Activated CD8-positive, alpha-beta memory T cell treated with anti-CD3 and anti-CD28 coated beads, Interleukin-2, amount 50 U/mL, for 48 hours (primary cell): ENCODE data around the gene LSM3.

Source experiments
- DNase-seq: peaks from one replicate; pipeline ENCODE4 v3.0.0-alpha.2; 2020

The LSM3 gene

DNA sequence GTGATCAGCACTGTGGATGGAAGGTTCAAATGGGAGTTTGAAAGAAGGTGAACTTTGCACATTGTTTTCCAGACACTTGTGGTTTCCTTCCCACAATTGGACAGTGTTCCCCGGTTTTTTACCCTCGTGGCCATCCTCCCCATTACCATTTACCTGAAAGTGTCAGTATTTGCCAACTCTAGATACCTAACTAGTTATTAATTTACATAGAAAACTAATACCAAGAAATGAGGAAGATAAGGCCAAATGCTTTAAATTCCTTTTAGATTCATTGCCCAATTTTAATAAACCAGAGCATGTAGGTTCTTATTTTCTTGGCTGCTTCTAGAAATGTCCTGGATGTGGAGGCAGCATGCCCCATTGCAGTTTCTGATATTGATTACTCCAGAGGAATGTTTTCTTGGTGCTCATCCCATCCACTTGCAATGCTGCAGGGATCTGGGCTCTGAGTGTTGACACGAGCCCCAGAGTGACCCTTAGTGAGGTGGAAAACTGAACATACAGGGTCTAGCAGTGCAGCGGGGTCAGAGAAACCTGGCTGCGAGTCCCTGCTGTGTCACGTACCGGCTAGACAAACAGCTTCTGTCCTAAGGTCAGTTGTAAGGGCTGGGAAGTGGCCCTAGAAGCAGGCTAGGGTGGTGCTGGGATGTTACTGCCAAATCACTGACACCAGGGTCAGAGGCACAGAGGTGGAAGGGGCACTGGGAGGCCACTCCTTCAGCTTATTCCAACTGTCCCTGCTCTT lies 23.5 kb downstream of the LSM3 start:
- DNase-seq = no peak

DNA sequence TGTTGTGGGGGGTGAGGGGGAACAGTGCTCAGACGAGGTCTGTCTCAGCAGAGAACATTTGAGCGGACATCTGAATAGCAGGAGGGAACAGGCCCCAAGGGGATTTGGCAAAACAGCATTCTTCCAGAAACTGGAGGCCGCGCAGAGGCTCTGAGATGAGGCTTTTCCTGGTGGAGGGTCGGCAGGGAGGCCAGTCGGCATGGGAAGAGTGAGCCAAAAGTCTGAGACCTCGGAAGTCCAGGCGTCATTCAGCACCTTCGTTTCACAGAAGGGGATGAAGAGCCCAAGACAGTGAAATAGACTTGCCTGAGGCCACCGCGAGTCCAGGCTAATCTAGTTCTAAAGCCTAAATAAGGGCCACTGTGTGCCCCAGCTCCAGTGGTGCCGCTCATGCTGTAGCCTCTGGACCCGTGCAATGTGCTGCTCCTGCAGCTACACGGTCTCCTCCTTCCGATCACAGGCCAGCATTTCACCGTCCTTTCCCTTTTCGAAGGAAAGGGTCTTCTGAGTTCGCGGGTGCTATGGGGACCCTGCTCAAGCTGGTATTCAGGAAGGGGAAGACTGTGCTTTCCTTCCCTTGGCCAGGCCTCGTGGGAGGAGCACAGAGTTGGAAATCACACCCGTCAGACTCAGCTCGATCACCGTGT lies 24.4 kb downstream of the LSM3 start:
- no peak for DNase-seq

DNA sequence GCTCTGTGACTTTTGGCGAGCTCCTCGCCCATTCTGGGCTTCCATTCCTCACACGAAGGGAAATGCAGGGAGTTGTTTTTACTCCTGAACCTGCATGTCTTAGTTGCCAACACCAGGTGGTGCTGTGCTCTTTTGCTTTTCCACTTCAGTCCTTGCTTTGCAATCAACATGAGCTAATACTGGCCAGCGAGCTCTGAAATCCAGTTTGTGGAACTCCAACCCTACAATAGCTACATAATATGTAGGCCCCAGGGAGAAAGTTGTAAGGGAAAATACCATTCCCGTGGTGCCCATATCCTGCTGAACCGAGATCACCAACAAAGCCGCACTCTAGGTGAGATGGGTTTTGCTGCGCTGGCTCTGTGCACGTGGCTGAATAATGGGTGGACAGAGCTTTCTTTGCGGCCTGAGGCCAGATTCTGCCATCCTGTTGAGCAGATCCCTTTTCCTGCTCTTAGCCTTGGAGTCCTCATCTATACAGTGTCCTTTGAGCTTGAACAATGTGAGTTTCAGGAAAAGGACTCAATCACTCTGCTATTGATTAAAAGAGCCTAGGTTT lies 25.0 kb downstream of the LSM3 start:
- no peak for DNase-seq

DNA sequence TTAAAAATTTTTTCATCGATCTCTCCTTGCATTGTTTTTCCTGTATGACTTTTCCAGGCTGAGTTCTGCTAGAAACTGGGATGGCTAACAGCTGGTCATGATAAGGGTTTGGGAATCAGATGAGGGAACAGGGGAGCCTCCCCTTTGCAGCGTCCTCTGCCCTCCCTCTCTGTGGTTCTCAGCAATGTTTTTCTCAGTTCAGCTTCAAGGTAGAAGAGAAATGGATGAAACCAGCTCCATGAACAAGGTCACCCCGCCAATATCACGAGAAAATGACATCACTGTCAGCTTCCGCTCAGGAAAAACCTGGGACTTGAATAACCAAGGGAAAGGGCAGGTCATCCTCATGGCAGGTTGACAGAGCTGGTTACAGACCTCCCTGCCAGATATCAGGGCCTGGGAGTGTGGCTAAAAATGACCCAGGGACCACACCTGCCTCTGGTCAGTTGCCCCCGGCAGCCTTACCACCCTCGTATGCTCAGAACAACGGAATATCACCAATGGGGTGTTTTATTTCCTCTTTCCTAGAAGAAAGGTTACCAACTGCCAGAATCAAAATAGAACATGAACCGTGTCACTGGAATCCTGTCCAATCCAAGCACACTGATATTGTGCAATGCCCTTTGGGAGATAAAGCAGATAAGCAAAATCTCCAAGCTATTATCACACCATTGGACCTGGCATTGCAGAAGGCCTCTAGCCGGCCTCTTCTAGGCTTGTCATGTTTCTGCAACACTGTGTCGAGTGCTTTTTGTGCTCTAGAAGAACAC lies 26.1 kb downstream of the LSM3 start:
- DNase-seq = no peak

DNA sequence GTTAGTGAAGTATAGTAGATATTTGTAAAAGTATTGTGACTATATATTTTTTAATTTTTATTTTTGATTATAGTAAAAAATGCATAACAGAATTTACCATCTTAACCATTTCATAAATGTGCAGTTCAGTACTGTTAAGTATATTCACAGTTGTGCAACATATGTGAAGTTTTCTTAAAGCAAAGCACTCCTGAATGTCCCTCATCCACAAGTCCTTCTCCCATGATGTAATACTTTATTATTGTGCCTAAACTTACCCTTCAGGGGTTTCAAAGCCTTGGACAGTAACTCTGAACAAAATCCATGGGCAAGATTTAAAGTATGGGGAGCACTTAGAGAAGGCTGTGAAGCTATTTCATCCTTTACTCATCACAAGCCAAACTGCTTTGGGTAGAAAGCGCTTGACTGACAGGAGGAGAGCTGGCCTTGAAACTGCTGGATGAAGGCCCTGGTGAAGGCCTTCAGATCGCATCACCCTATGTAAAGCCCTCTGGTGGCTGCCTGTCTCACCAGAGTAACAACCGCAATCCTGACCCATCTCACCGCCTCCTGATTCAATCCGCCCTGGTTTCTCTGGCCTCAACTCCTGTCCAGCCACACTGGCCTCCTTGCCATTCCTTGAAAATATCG lies 28.0 kb downstream of the LSM3 start:
- no peak for DNase-seq

DNA sequence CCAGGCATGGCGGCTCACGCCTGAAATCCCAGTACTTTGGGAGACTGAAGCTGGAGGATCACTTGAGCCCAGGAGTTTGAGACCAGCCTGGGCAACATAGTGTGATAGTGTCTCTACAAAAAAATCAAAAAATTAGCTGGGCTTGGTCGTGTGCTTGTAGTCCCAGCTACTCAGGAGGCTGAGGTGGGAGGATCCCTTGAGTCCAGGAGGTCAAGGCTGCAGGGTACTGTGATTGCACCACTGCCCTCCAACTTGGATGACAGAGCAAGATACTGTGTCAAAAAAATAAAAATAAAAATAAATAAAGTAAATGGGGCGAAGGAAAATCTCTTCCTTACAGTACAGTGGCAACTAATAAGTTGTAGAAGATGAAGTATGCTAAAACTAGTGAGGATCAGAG lies 29.6 kb downstream of the LSM3 start:
- DNase-seq = no peak

DNA sequence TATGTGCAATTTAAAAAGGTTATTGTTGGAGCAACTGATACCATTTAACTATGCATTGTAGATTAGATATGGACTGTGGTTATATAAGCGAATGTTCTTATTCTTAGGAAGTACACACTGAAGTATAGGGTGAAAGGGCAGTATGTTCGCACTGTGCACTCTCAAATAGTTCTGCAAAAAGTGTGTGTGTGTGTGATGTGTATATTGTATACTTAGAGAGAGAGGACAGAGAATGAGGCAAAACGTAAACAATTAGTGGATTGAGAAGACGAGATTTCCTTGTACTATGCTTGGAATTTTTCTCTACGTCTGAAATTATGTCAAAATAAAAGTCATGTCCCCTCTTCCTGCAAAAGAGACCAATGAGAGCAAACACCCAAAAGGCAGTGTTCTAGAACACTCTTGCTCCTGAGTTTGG lies 30.4 kb downstream of the LSM3 start:
- DNase-seq = no peak

DNA sequence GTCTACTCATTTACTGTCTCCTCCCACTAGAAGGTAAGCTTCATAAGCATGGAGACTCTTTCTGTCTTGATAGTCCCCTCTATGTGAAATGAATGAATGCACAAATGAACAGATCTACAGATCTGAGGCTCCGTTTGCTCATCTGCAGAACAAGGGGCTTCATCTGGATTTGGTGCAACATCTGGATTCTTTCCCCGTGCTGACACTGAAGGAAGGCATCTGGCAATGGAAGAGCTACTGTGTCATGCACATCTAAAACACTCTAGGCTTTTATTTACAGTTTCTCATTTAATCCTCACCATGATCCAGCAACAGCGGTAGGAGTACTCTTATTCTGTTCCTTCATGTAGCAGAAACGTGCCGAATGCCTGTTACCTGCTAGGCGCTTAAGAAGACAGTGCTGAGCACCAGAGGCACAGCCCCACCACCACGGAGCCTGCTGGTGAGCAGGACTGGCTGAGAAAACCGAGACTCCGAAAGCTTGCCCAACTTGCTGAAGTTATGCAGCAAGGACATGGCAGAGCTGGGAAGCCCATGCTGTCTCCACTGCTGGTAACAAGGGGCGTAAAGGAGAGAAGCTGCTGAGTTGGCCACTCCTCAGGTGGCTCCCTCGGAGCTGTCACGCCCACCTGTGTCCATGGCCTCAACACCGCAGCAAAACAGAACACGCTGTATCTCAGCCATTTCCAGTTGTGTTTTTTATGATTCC lies 31.1 kb downstream of the LSM3 start:
- DNase-seq = no peak

DNA sequence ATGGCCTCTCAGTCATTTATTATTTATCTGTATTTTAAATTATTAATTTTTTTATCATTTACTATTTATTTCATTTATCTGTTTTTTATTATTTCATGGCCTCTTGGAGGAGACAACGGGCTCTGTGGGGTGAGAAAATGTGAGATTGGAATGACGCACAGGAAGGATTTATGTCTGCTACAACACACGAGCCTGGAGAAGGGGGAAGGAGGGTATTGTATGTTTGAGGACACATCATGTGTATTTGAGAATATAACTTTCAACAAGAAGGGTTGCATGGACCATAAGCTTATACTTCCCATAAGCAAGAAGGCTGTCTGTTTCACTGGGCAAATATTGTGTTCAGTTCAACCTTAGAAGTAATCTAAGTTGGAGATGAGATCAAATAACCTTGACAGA lies 31.7 kb downstream of the LSM3 start:
- no peak for DNase-seq

DNA sequence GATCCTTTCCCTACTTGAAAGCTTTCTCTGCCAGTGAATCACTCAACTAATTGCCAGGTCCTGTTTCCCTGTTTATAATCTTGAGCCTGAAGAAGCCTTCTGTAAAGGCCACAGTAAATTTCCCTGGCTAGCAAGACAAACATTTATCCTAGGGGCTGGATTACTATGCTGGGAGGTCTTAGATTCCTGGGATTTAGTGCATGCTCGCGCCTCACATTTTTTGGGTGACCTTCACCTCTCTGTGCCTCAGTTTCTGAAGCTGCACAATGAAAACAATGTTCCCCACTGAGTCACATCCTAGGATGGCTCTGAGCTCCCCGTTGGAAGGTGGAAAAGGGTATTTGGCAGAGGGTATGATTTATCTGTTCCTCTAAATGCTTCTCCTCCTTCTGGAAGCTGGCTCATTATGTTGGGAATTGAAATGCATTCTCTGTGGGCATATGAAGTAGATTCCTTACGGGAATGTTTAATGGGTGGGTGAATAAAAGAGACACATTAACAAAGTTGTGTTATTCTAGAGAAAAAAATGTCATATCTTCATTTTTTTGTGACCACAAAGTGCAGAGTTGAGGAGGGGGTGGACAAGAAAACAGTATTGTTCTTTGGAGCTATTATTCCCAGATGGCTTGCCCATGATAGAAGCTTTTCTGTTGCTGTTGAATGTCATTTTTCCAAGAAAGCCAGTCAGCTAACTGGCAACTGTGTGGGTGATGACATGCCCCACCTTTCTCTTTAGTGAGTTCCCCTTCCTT lies 32.4 kb downstream of the LSM3 start:
- no peak for DNase-seq

DNA sequence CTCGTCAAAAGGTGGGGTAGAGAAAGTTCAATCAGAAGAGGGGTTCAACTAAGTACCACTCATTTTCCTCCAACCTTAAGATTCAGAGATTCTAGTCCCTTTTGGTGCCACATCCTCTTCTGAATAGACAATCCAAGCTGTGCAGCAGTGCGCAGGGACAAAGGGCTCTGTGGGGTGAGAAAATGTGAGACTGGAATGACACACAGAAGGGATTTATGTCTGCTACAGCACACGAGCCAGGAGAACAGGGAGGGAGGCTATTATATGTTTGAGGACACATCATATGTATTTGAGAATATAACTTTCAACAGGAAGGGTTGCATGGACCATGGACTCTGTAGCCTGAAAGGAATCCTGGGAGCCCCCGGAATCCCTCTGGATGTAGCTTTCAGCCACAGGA lies 33.0 kb downstream of the LSM3 start:
- DNase-seq = no peak

DNA sequence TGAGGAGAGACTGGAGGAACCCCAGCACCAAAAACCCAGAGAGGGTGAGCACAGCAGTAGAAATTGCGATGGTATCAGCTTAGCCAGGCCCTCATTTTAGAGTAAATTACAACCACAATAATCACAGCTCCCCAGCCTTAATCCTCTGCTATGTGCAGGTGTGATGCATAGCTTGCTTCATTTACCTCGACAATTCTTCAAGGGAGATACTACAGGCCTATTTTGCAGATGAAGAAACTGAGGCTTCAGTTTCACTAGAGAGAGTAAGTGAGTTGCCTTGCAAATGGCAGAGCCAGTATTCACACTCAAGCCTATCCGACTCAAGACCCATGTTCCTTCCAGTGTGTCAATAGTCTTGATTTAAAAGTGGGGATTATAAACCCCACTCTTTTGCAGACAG lies 33.4 kb downstream of the LSM3 start:
- no peak for DNase-seq

DNA sequence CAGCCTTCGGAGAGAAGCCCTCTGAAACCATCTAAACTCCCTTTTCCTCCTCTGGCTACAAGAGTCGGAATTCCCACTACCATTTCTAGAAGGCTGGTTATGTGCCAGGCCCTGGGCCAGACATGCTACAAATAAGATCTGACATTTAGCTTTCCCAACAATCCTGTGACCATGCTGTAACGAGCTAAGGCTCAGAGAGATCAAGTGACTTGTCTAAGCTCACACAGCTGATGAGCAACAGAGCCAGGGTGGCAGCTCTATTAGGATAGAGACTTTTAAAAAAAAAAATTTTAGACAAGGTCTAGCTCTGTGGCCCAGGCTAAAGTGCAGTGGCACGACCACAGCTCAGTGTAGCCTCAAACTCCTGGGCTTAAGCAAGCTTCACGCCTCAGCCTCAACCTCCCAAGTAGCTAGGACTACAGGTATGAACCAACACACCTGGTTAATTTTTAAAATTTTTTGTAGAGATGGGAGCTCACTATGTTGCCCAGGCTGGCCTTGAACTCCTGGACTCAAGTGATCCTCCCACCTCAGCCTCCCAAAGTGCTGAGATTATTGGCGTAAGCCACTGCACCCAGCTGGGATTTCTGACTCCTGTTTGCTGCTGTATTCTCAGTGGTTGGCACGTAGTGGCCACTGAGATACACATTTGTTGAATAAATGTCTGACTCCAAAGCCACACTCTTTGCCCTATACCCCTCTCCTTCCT lies 34.6 kb downstream of the LSM3 start:
- no peak for DNase-seq

DNA sequence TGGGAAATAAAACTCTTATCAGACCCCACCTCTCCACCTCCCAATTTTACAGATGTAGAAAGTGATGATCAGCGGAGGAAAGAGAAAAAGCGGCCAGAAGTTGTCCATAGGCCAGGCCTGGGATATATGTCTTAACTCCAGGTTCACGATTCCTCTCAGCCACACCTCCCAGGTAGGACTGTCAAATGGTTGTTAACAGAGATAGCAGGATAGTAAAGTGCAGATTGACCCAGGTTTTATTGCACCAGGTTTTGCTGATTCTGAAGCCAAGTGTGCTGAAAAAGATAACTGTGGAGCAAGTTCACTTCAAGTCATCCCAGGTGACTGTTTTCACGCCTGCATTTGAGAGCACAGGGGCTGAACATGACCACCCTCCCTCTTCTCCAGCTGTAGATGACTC lies 36.1 kb downstream of the LSM3 start:
- no peak for DNase-seq

DNA sequence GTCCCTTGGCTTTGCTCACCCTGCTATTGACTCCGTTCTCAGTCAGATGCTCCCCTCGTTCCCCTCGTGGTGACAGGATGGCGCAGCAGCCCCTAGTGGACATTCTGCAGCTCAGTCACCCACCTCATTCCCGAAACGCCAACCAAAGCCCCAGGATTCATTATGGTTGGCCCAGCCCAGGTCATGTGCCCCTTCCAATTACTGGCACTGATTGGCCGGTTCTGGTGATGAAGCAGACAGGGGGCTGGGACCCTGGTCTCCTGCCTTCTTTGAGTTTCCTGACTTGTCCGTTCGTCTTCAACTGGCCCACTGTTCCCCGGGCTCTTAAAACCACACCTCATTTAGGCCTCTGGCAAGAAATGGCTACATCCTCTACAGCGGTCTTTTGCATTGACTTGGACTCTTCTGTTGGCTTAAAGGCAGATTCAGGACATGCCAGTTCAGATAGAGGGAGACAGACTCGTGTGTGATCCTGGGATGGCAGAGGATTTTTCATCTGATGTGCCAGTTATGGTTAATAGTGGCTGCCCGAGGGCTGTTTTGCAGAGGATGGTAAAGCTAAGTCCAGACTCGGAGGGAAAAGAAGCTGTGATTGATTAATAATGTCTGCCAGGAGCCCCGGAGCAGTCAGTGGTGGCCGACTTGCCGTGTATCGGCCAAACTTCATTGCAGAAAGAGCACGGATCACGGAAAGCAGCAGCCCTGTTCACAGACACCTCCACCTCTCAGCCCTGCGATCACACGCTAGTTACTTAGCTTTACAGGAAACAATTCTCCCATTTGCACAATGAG lies 37.8 kb downstream of the LSM3 start:
- DNase-seq = peak; percentile 58

DNA sequence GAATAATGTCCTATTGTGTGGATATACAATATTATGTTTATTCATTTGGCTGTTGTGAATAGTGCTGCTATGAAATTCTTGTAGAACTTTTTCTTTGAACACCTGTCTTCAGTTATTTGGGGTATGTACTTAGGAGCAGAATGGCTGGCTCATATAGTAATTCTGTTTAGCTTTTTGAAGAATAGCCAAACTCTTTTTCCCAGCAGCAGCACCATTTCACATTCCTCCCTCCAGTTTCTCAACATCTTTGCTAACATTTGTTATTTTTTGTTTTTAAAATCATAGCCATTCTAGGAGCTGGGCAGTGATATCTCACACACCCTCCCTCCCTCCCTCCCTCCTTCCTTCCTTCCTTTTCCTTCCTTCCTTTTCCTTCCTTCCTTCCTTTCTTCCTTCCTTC lies 39.7 kb downstream of the LSM3 start:
- no peak for DNase-seq

DNA sequence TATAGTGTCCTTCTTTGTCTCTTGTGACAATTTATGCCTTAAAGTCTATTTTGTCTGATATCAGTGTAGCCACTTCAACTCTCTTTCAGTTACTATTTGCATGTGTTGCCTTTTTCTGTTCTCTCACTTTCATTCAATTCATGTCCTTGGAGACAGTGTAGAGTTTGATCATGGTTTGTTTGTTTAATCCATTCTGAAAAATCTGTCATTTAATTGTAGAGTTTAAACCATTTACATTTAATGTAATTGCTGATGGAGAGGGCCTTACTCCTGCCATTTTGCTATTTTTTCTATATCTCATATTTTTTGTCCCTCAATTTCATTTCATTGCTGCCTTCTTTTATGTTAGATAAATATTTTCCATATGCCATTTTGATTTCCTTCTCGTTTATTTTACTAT lies 42.3 kb downstream of the LSM3 start:
- DNase-seq = no peak

DNA sequence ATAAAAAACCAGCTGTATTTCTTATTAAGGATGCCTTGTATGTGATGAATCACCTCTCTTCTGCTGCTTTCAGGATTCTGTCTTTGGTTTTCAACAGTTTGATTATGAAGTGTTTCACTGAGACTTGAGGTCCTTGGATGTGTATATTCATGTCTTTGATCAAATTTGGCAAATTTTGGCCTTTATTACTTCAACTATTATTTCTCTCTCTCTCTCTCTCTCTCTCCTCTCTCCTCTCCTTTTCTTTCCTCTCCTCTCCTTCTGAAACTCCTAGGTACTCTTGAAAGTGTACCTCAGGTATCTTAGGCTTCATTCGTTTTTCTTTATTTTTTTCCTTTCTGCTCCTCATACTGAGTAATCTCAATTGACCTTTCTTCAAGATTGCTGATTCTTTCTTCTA lies 43.3 kb downstream of the LSM3 start:
- DNase-seq = no peak

DNA sequence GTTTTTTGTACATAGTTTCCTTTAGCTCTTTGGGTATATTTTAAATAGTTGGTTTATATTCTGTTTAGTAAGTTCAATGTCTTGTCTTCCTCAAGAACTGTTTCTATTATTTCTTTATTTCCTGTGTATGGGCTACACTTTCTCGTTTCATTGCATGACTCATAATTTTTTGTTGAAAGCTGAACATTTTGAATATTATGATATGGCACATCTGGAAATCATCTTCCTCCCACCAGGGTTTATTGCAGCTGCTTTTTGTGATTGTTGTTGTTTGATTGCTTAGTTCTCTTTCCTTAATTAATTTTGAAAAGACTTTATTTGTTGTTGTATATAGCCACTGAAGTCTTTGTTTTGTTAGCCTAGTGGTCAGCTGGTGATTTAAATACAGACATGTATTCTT lies 43.8 kb downstream of the LSM3 start:
- DNase-seq = no peak

DNA sequence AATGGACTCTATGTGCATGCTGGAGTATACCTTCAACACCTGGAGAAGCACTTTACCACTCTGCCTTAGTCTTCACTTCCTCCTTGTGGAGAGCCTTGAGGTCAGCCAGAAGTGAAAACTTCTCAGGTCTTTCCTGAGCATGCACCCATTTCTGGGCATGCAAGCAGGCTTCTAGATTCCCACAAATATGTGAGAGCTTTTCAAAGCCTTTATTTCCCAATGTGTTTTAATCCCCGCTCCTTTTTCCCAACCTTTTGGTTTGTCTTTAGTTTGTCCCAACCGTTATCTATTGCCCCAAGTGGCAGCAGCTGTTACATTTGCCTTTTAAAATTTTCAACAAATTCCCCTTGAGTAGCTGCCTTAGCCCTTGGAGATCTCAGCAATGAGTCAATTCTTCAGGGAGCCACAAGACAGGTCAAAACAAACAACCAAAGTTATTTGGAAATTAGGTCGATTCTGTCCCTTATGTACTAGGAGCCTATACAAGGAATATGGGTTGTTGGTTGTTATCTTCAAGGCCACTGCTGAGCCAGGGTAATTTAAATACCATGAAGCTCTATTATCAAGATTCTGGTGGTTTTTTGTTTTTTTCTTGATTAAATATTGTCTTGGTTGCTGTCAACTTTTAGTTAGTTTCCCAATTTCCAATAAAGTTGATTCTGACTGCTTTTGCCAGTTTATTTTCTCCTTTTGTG lies 44.4 kb downstream of the LSM3 start:
- no peak for DNase-seq
